GM12878 (cell line): ENCODE data around the gene ANKRD44. TPM values are rescaled to one million over a fixed set of nuclear protein-coding genes. Genes with fewer than 3 reads are reported as not detected.

Experiments
- ATAC-seq: fragments of 200-7000 bp; cut with Tn5 transposase; 3 replicates; pipeline ENCODE4 v1.9.1; 2020; ENCODE audit warnings: mild to moderate bottlenecking, moderate library complexity
- BruUV-seq: library from RNA; stranded (reverse); fragments of 400-500 nt; replicated peaks from 2 replicates; lab custom pipeline; 2021; lab: Mats Ljungman, UMichigan
- CTCF ChIA-PET: fragments of 300-600 bp; sonication (Branson Sonifier 250); formaldehyde crosslinking; extraction: SDS; loops from one replicate; lab custom pipeline; 2021; ENCODE audit warnings: inconsistent platforms; lab: Yijun Ruan, JAX
- POLR2A ChIA-PET: fragments of 350-600 bp; formaldehyde crosslinking; extraction: SDS; loops from one replicate; lab custom pipeline; 2021; ENCODE audit warnings: inconsistent platforms; lab: Charles Lee
- RAD21 ChIA-PET: fragments of 300-600 bp; sonication (Branson Sonifier 250); formaldehyde crosslinking; loops from one replicate; lab custom pipeline; 2023; ENCODE audit warnings: antibody characterized with exemption; ENCODE audit not compliant: unreplicated experiment; lab: Charles Lee
- SMC1A ChIA-PET: fragments of 300-600 bp; sonication (Branson Sonifier 250); formaldehyde crosslinking; loops from one replicate; lab custom pipeline; 2023; ENCODE audit not compliant: unreplicated experiment, uncharacterized antibody; lab: Charles Lee
- DNase-seq: peaks from one replicate; pipeline ENCODE4 v3.0.0-alpha.2; 2011; ENCODE audit warnings: low read depth, low spot score
- FAIRE-seq: peaks from 3 replicates; lab custom pipeline; 2011; peaks lifted over from hg19 to GRCh38; lab: Jason Lieb, UNC
- H2AFZ ChIP-seq: 2 replicates; pipeline ENCODE4 v1.6.0; 2011; ENCODE audit warnings: low read depth, low read length, control low read depth; ENCODE audit not compliant: control insufficient read depth
- H3K27ac ChIP-seq: 2 replicates; pipeline ENCODE4 v1.5.1; 2011; ENCODE audit warnings: control low read depth; ENCODE audit not compliant: control insufficient read depth, insufficient read depth
- H3K27me3 ChIP-seq, 2 experiments: replicated peaks in 1 of 2; 2 replicates each; pipeline versions ENCODE4 v1.6.0 to v1.6.1; 2011; ENCODE audit warnings: low read length in 1 of 2; ENCODE audit not compliant: control insufficient read depth in 2 of 2, insufficient read depth in 2 of 2
- H3K36me3 ChIP-seq, 2 experiments: 2 replicates each; pipeline ENCODE4 v1.5.1; 2011; ENCODE audit warnings: low read length in 1 of 2; ENCODE audit not compliant: control insufficient read depth in 2 of 2, insufficient read depth in 2 of 2
- H3K4me1 ChIP-seq: 2 replicates; pipeline ENCODE4 v1.6.1; 2011; ENCODE audit warnings: mild to moderate bottlenecking, low read length, moderate library complexity, mixed read lengths; ENCODE audit not compliant: control insufficient read depth, insufficient read depth
- H3K4me2 ChIP-seq: 2 replicates; pipeline ENCODE4 v1.6.0; 2011; ENCODE audit warnings: control low read depth; ENCODE audit not compliant: control insufficient read depth, insufficient read depth
- H3K4me3 ChIP-seq: fragments of 200-600 bp; sonication (generic); 2 replicates; pipeline ENCODE4 v1.5.1; 2016
- H3K79me2 ChIP-seq: 2 replicates; pipeline ENCODE4 v1.6.0; 2011; ENCODE audit warnings: low read length; ENCODE audit not compliant: control insufficient read depth, insufficient read depth
- H3K9ac ChIP-seq: 2 replicates; pipeline ENCODE4 v1.8.0; 2011; ENCODE audit warnings: low read length, control low read depth, mixed read lengths; ENCODE audit not compliant: control insufficient read depth, insufficient read depth
- H3K9me3 ChIP-seq: replicated peaks from 3 replicates; pipeline ENCODE4 v1.5.1; 2011; ENCODE audit warnings: mild to moderate bottlenecking, low read length; ENCODE audit not compliant: control insufficient read depth, insufficient read depth
- H4K20me1 ChIP-seq: 2 replicates; pipeline ENCODE4 v1.6.0; 2011; ENCODE audit not compliant: control insufficient read depth, insufficient read depth
- HDAC6 ChIP-seq: fragments of 200-600 bp; sonication (generic); IDR thresholded peaks from one replicate; pipeline ENCODE4 v1.8.0; 2017; ENCODE audit warnings: antibody characterized with exemption; ENCODE audit not compliant: unreplicated experiment
- NR2C1 ChIP-seq: fragments of 450-650 bp; IDR thresholded peaks from 2 replicates; pipeline ENCODE4 v1.6.1; 2017; ENCODE audit warnings: antibody characterized with exemption, mild to moderate bottlenecking, moderate library complexity
- SREBF1 ChIP-seq: IDR thresholded peaks from 2 replicates; pipeline ENCODE4 v1.6.1; 2012; ENCODE audit warnings: mild to moderate bottlenecking, low read length
- ZNF592 ChIP-seq: fragments of 450-650 bp; IDR thresholded peaks from 2 replicates; pipeline ENCODE4 v1.6.1; 2017; ENCODE audit warnings: mild to moderate bottlenecking, moderate library complexity
- WGBS: methylation state at CpG from one replicate; pipeline ENCODE4 v1.1.6; 2016; ENCODE audit warnings: low lambda C conversion rate; ENCODE audit not compliant: insufficient replicate concordance, insufficient coverage; ENCODE audit errors: missing lambda C conversion rate; 5-methylcytosine and 5-hydroxymethylcytosine counted together
- in situ Hi-C: fragments of 300-500 bp; cut with MboI; formaldehyde crosslinking; loops from 9 replicates; pipeline ENCODE4 v1.14.3; 2018; ENCODE audit warnings: mixed read lengths
- intact Hi-C: fragments of 100-400 bp; cut with micrococcal nuclease; formaldehyde crosslinking; loops from one replicate; pipeline ENCODE4 v1.14.2; 2022; ENCODE audit not compliant: unreplicated experiment
- polyA plus RNA-seq, 11 experiments: library from polyadenylated mRNA; depleted of rRNA in 4 of 11; unstranded in 6 of 11; stranded (reverse) in 5 of 11; fragments of >200 nt; fragmentation: Nextera tagmentation in 4 of 11; fragmentation: Illumina TruSeq in 1 of 11; extraction: Ambion mirVana in 4 of 11; extraction: Trizol in 1 of 11; gene quantifications; 1 replicate in 1 of 11; 2 replicates in 10 of 11; pipeline versions ENCODE4 v1.2.1 to v1.2.3, GENCODE V29; 2011 to 2016; ENCODE audit warnings: inconsistent platforms in 2 of 11, missing spikeins in 2 of 11, low read depth in 1 of 11
- total RNA-seq, 4 experiments: library from RNA; depleted of rRNA in 3 of 4; stranded (reverse); fragments of >200 nt in 3 of 4; fragmentation: Illumina TruSeq in 1 of 4; extraction: Trizol in 1 of 4; gene quantifications; 2 replicates each; pipeline versions ENCODE4 v1.2.1 to v1.2.3, GENCODE V29; 2013 to 2021

Gene ANKRD44
- total and polyA plus RNA-seq, 10 of the 15 experiments (the other 5 are each of a cell fraction or from before 2014, with no cell fraction given) = 19.1 to 99.1 (median 59.6) TPM

GRCh38 chr2:196959734-196960338, 350.7 kb downstream of the ANKRD44 start:
- no TSS peak for BruUV-seq
- Histone ChIP-seq H3K9me3 (no peaks in the 10 kb centered on the region; the same call in 2 of the 3 replicates), H3K27ac (no peak overlapping the region), H3K27me3 (no peaks in the 10 kb centered on the region), H3K9ac (no peak overlapping the region), H3K4me3 (no peak overlapping the region), H3K36me3 (no peaks in the 10 kb centered on the region), H3K4me2 (no peak overlapping the region), H2AFZ (no peak overlapping the region), H3K4me1 (peaks cover 3% of the 10 kb centered on the region; the same call in 1 of the 2 replicates), H4K20me1 (no peaks in the 10 kb centered on the region)
- ChIA-PET POLR2A (no interaction called here), CTCF (interaction anchor here (0.6 kb wide), 1 partner anchor 42 kb away, joined by 3 read pairs; no protein-coding TSS in a partner anchor), SMC1A (interaction anchor here (0.5 to 0.9 kb wide), 3 partner anchors 32 to 1473 kb away, joined by 3 read pairs; no protein-coding TSS in a partner anchor), RAD21 (no interaction called here)
- ATAC-seq (no peak), DNase-seq (no peak), FAIRE-seq (no peak)
- intact Hi-C loops = no loop called here
- in situ Hi-C loops = no loop called here
- TF ChIP-seq SREBF1 = no peak
- TF ChIP-seq ZNF592 = no peak
- TF ChIP-seq HDAC6 = no peak
- TF ChIP-seq NR2C1 = no peak
- TF ChIP-seq, all 136 proteins: peak for 0
- WGBS = 69% methylated on average over 3 of the region's 3 CpGs
- H3K79me2 ChIP-seq = no peaks in the 10 kb centered on the region
